Activated CD4-positive, alpha-beta T cell treated with anti-CD3 and anti-CD28 coated beads, Interleukin-2, amount 10 ng/mL, durations not matched to agents 7 days and 5 days (primary cell): ENCODE data around the gene SLC25A4. TPM values are rescaled to one million over a fixed set of nuclear protein-coding genes. Genes with fewer than 3 reads are reported as not detected.

ENCODE experiments used
- CTCF ChIA-PET: fragments of 350-600 bp; sonication (Branson Sonifier 250); formaldehyde crosslinking; loops from one replicate; lab custom pipeline; 2021; ENCODE audit warnings: antibody characterized with exemption; lab: Charles Lee
- POLR2A ChIA-PET: fragments of 350-600 bp; sonication (Branson Sonifier 250); formaldehyde crosslinking; loops from one replicate; lab custom pipeline; 2021; ENCODE audit warnings: antibody characterized with exemption; lab: Charles Lee
- DNase-seq: peaks from one replicate; pipeline ENCODE4 v3.0.0-alpha.2; 2020
- H3K27ac Mint-ChIP-seq: one replicate; pipeline ENCODE4 v1.8.0; 2021; ENCODE audit warnings: mild to moderate bottlenecking, moderate library complexity, mixed read lengths
- H3K27me3 Mint-ChIP-seq: one replicate; pipeline ENCODE4 v1.8.0; 2021; ENCODE audit warnings: mixed read lengths
- H3K36me3 Mint-ChIP-seq: one replicate; pipeline ENCODE4 v1.8.0; 2021; ENCODE audit warnings: low read depth, mixed read lengths
- H3K4me1 Mint-ChIP-seq: one replicate; pipeline ENCODE4 v1.8.0; 2021; ENCODE audit warnings: mixed read lengths
- H3K4me3 Mint-ChIP-seq: one replicate; pipeline ENCODE4 v1.8.0; 2021; ENCODE audit warnings: mild to moderate bottlenecking, moderate library complexity, mixed read lengths
- H3K9me3 Mint-ChIP-seq: one replicate; pipeline ENCODE4 v1.8.0; 2021; ENCODE audit warnings: mixed read lengths
- total RNA-seq, 2 experiments: library from RNA; stranded (reverse); gene quantifications; one replicate each; pipeline ENCODE4 v1.2.3, GENCODE V29; 2021

Gene SLC25A4
- total RNA-seq, 2 experiments from 2014 or later, result 2.2 to 2.9 TPM

DNA sequence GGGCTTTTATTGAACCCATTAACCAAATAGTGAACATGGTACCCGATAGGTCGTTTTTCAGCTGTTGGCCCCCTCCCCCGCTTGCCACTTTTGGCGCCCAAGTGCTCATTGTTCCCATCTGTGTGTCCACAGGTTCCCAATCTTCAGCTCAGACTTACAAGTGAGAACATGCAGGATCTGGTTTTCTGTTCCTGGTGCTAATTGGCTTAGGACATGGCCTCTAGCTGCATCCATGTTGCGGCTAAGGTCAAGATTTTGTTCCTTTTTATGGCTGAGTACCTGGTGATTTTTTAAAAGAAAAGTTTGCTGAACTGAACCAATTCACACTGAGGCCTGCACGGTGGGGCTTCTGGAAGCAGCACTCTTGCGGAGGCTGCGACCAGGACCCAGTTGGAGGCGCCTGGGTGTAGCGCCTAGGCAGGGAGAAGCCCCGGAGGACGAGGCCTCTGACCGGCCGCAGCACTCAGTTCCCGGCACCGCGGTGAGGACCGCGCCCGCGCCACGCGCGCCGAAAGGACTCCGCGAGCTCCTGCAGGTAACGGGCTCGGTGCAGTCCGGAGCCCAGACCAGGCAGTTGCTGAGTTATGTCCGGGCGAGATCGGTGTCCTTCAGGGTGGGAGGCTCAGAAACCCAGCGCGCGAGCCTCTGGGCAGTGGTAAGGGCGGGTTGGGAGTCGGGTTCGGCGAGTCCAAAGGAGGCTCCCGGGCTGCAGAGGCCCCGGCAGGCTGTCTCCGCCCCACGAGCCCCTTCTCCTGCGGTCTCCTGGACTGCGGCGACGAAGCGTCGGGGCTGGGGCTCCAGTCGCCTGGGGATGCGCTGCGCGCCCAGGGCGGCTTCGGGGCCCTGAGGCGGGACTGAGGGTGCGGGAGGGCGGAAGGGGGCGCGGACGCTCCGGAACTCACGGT is 15.8 kb upstream of the SLC25A4 start:
- Mint-ChIP-seq H3K9me3 (no peaks in the 10 kb centered on the region), H3K27ac (no peak overlapping the region), H3K4me3 (peak overlapping the region; percentile 47), H3K27me3 (peaks cover 73% of the 10 kb centered on the region), H3K36me3 (no peaks in the 10 kb centered on the region), H3K4me1 (peaks cover 19% of the 10 kb centered on the region)
- ChIA-PET CTCF (interaction anchor here (1.5 kb wide), 1 partner anchor 16 kb away, joined by 5 read pairs; the partner anchor contains the start of gene SLC25A4), POLR2A (no interaction called here)
- DNase-seq, result no peak

DNA sequence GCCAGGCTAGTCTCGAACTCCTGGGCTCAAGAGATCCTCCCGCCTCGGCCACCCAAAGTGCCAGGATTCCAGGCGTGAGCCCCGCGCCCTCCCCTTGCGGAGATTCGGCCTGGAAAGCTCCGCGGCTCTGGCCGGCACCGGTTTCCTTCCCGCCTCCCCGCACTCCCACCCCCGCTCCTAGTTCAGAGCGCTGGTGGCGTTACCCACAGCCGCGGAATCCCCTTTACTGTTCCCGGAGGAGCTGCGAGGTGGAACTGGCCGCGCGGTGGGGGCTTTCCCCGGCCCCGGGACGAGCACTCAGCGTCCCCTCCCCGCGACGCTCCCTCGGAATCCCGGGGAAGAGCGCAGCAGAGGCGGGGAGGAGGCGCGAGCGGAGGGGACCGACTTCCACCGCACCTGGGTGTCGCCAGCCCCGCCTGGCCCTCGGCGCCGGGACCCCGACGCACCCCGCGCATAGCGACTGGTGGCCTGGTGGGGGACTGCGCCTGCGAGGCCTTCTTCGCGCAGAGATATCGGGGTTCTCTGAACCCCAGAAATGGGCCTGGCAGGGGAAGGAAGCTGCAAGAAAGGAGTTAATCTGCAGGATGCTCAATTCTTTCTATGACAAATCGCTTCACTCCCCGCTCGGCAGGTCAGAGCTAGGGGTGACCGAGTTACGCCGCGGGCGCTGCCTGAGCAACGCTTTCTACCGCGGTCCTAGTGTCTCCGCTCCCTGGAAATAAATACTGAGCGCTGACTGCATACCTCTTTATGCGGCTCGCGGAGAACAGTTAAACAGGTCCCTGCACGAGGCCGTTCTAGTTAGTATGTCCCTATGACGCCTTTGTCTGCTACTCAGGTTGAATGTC is 14.6 kb upstream of the SLC25A4 start:
- Mint-ChIP-seq H3K4me1 (peaks cover 11% of the 10 kb centered on the region), H3K4me3 (peak overlapping the region; percentile 41), H3K27ac (no peak overlapping the region), H3K27me3 (peaks cover 64% of the 10 kb centered on the region), H3K9me3 (no peaks in the 10 kb centered on the region), H3K36me3 (no peaks in the 10 kb centered on the region)
- DNase-seq, result peak; percentile 9
- POLR2A ChIA-PET, result no interaction called here
- CTCF ChIA-PET, result interaction anchor here (0.9 to 1.5 kb wide), 3 partner anchors 10 to 46 kb away, joined by 3 to 5 read pairs (median 3); partner anchors contain the start of gene SLC25A4

DNA sequence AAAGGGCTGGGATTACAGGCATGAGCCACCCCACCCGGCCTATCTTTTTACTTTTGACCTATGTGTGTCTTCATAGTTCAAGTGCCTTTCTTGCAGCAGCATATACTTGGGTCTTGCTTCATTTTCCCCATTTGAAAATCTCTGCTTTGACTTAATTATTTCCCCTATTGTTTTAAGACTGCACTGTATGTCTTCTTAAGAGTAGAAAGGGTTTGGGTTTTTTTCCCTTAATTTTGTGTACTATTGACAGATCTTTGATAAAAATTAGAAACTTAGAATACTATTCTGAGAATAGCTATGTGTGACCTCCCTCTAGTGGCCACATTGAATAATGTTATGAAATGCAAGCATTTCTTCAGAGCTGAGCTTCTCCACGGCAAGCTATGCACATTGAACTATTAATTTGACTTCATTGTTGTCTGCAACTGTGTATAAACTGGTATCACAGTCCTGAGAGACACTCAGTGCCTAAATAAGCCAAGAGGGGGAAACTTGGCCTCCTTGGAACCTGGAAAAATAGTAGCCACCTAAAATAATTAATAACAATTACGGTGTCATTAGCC is 8.7 kb upstream of the SLC25A4 start:
- Mint-ChIP-seq H3K4me1 (no peaks in the 10 kb centered on the region), H3K4me3 (no peak overlapping the region), H3K27ac (no peak overlapping the region), H3K27me3 (peaks cover 35% of the 10 kb centered on the region), H3K36me3 (no peaks in the 10 kb centered on the region), H3K9me3 (no peaks in the 10 kb centered on the region)
- ChIA-PET POLR2A (no interaction called here), CTCF (interaction anchor here (0.9 to 1.5 kb wide), 4 partner anchors 9 to 129 kb away, joined by 3 to 7 read pairs (median 3); partner anchors contain the start of gene SLC25A4)
- peak; percentile 31 for DNase-seq

DNA sequence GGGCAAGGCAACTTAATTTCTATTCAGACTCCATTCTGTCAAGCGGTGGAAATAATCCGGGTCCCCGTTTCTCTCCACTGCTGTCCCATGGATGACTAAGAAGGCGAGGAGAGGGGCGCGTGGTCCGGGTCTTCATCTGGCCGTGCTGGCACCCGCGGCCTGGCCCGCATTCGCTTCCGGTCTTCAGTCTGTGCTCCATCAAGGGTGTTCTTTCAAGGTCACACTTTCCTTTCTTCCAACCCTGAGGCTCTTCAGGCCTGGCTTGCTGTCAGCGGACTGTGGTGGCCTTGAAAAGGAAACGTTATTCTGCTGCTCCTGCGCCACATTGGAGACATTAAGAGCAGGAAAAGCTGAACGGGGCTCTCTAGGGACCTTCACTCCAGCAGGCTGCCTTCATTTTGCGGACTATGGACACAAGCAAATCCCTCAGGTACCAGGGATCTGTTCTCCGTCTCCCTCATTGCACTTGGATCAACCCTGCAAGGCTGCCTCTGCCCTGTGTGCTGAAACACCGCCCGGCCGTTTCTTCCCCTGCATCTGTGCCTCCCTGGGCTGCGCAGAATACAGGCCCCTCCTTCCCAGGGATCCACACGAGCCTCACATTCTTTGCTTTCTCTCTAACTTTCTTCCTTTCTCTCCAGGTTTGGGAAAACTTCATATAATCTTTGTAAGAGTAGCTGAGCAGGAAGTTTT is 5.7 kb upstream of the SLC25A4 start:
- ChIA-PET POLR2A (no interaction called here), CTCF (interaction anchor here (0.8 kb wide), 1 partner anchor 47 kb away, joined by 3 read pairs; no protein-coding TSS in a partner anchor)
- peaks cover 2% of the 10 kb centered on the region for H3K4me1 Mint-ChIP-seq
- no peak overlapping the region for H3K27ac Mint-ChIP-seq
- DNase-seq, result no peak
- peaks cover 40% of the 10 kb centered on the region for H3K27me3 Mint-ChIP-seq
- no peaks in the 10 kb centered on the region for H3K9me3 Mint-ChIP-seq
- no peak overlapping the region for H3K4me3 Mint-ChIP-seq
- no peaks in the 10 kb centered on the region for H3K36me3 Mint-ChIP-seq

DNA sequence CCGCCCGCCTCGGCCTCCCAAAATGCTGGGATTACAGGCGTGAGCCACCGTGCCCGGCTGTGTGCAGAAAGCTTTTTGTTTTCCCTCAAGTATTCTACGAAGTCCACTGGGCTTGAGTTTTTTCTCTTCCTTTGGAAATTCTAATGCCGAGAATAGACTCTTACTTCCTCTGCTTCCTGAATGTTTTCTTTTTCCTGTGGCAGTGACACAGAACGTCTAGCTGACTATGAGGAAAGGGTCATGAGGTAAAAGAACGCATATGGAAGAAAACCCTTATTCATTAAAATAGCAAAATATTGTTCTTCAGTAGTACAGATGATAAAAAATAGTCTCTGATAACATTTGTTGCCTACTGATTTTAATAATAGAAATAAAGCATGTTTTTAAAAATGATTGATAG is 4.9 kb upstream of the SLC25A4 start:
- no peak for DNase-seq
- Mint-ChIP-seq H3K27me3 (peaks cover 42% of the 10 kb centered on the region), H3K9me3 (no peaks in the 10 kb centered on the region), H3K4me3 (no peak overlapping the region), H3K4me1 (peaks cover 5% of the 10 kb centered on the region), H3K27ac (no peak overlapping the region), H3K36me3 (no peaks in the 10 kb centered on the region)
- ChIA-PET POLR2A (no interaction called here), CTCF (interaction anchor here (0.8 kb wide), 1 partner anchor 46 kb away, joined by 3 read pairs; no protein-coding TSS in a partner anchor)

DNA sequence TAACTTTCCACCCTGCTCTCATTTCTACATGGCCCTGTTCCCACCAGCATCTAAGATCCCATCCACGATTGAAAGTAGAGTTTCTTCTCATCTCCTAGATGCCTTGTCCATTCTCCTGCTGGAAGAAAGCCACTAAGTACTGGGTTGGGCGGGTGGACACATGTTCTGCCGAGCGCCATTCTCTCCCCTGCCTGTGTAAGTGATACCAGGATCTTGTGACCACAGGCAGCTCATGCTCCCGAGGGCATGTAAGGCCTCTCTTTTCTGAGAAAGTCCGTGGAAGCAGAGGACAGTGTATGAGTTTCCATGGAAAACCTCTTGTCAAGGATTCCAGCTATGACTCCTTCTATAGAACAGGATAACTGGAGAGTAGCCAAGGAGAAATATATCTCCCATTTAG is 3.3 kb upstream of the SLC25A4 start:
- CTCF ChIA-PET, result interaction anchor here (1.0 kb wide), 1 partner anchor 21 kb away, joined by 3 read pairs; no protein-coding TSS in a partner anchor
- no peak for DNase-seq
- H3K36me3 Mint-ChIP-seq, result no peaks in the 10 kb centered on the region
- H3K27me3 Mint-ChIP-seq, result peaks cover 48% of the 10 kb centered on the region
- H3K4me1 Mint-ChIP-seq, result peaks cover 10% of the 10 kb centered on the region
- no peak overlapping the region for H3K4me3 Mint-ChIP-seq
- POLR2A ChIA-PET, result no interaction called here
- no peaks in the 10 kb centered on the region for H3K9me3 Mint-ChIP-seq
- no peak overlapping the region for H3K27ac Mint-ChIP-seq

DNA sequence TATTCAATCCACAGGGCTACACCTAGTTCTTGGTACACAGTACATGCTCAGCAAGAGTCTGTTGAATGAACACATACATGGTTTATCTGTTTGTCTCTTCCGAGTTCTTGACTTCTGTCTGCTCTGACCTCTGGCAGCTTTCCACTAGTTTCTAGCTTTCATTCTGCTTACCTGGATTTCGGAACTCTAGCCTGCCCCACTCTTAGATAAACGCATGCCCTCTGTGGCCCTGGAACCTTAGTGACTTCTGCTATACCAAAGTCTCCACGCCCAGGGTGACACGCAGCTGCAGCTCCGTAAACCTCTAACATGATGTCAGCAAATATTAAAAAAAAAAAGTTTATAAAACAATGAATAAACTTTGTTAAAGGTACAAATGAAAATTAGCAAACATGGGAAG is 1.3 kb upstream of the SLC25A4 start:
- ChIA-PET POLR2A (no interaction called here), CTCF (interaction anchor here (1.9 kb wide), 1 partner anchor 42 kb away, joined by 7 read pairs; no protein-coding TSS in a partner anchor)
- Mint-ChIP-seq H3K4me3 (no peak overlapping the region), H3K9me3 (no peaks in the 10 kb centered on the region), H3K36me3 (no peaks in the 10 kb centered on the region), H3K4me1 (peaks cover 10% of the 10 kb centered on the region), H3K27ac (no peak overlapping the region), H3K27me3 (peaks cover 52% of the 10 kb centered on the region)
- DNase-seq, result no peak

DNA sequence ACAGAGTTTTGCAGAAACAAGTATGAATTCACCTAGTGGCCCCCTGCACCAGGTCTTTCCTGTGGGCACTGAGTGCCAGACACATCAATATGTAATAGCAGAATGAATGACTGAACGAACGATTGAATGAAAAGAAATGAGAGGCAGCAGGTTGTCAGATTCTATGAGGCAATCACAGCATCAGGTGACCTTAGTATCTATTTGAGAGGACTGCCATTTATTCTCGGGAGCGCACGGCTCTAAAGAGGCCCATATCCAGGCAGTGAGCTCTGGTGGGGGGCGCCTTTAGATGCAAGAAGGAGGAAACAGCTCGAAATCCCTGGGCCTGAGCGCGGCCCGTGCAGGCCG is 528 bp upstream of the SLC25A4 start:
- no peaks in the 10 kb centered on the region for H3K9me3 Mint-ChIP-seq
- no peak overlapping the region for H3K27ac Mint-ChIP-seq
- POLR2A ChIA-PET, result no interaction called here
- DNase-seq, result no peak
- H3K4me3 Mint-ChIP-seq, result peak overlapping the region; percentile 74
- H3K36me3 Mint-ChIP-seq, result no peaks in the 10 kb centered on the region
- H3K4me1 Mint-ChIP-seq, result peaks cover 10% of the 10 kb centered on the region
- CTCF ChIA-PET, result interaction anchor here (1.0 to 1.9 kb wide), 5 partner anchors 8 to 41 kb away, joined by 3 to 7 read pairs (median 5); no protein-coding TSS in a partner anchor
- peaks cover 51% of the 10 kb centered on the region for H3K27me3 Mint-ChIP-seq

DNA sequence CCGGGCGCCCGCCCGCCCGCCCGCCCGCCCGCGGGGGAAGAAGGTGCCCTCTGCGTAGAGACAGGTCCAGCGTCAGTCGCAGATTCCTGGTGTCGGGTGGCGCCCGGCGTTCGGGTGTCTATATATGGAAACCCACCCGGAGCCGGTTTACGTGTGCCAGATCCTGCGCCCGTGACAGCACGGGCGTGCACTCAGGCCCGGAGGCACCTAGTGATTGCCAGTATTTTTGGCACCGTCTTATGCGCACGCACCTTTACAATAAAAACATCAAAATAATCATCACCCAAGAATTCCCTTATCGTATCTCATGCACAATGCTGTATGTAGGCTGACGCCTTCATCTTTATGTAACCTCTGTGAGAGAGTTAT is 519 bp downstream of the SLC25A4 start:
- peaks cover 44% of the 10 kb centered on the region for H3K27me3 Mint-ChIP-seq
- H3K9me3 Mint-ChIP-seq, result no peaks in the 10 kb centered on the region
- peaks cover 10% of the 10 kb centered on the region for H3K4me1 Mint-ChIP-seq
- ChIA-PET CTCF (interaction anchor here (1.0 to 1.9 kb wide), 5 partner anchors 9 to 40 kb away, joined by 3 to 7 read pairs (median 5); no protein-coding TSS in a partner anchor), POLR2A (no interaction called here)
- DNase-seq, result no peak
- H3K36me3 Mint-ChIP-seq, result no peaks in the 10 kb centered on the region
- no peak overlapping the region for H3K27ac Mint-ChIP-seq
- H3K4me3 Mint-ChIP-seq, result peak overlapping the region; percentile 50

DNA sequence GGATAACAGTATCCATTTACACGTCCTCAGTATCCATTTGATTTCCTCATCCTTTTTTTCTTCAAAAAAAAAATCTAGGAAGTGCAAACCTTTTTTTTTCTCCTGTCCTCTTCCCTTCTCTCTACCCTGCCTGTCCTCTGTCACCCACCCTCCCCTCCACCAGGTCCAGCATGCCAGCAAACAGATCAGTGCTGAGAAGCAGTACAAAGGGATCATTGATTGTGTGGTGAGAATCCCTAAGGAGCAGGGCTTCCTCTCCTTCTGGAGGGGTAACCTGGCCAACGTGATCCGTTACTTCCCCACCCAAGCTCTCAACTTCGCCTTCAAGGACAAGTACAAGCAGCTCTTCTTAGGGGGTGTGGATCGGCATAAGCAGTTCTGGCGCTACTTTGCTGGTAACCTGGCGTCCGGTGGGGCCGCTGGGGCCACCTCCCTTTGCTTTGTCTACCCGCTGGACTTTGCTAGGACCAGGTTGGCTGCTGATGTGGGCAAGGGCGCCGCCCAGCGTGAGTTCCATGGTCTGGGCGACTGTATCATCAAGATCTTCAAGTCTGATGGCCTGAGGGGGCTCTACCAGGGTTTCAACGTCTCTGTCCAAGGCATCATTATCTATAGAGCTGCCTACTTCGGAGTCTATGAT is 1.7 kb downstream of the SLC25A4 start:
- Mint-ChIP-seq H3K36me3 (no peaks in the 10 kb centered on the region), H3K4me3 (no peak overlapping the region), H3K27ac (no peak overlapping the region), H3K27me3 (peaks cover 37% of the 10 kb centered on the region), H3K9me3 (no peaks in the 10 kb centered on the region), H3K4me1 (peaks cover 10% of the 10 kb centered on the region)
- ChIA-PET POLR2A (no interaction called here), CTCF (no interaction called here)
- DNase-seq, result no peak

DNA sequence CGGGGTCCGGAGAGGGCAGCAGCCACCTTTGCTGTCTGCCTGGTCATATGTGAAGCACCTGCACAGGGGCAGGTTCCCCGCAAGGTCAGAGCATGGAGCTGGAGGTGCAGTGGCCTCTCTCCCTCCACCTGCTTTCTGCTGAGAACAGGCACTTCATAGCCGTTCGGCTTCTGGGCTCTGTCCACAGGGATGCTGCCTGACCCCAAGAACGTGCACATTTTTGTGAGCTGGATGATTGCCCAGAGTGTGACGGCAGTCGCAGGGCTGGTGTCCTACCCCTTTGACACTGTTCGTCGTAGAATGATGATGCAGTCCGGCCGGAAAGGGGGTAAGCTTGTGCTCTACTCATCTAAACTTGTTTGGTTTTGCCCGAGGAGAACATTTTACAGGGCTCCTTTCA is 2.5 kb downstream of the SLC25A4 start:
- Mint-ChIP-seq H3K36me3 (no peaks in the 10 kb centered on the region), H3K27me3 (peaks cover 33% of the 10 kb centered on the region), H3K27ac (no peak overlapping the region), H3K9me3 (no peaks in the 10 kb centered on the region), H3K4me1 (peaks cover 13% of the 10 kb centered on the region), H3K4me3 (no peak overlapping the region)
- ChIA-PET CTCF (no interaction called here), POLR2A (no interaction called here)
- no peak for DNase-seq
